Measurements from ENCODE around the gene CNTN5. TPM values are rescaled to one million over a fixed set of nuclear protein-coding genes. Genes with fewer than 3 reads are reported as not detected.
"Not testable (repeated sequence)": the region's sequence is repeated elsewhere in the genome, so short reads cannot be mapped to it uniquely, and the experiment has no call there.

The CNTN5 gene
- total RNA-seq, 1 donor = not detected

DNA sequence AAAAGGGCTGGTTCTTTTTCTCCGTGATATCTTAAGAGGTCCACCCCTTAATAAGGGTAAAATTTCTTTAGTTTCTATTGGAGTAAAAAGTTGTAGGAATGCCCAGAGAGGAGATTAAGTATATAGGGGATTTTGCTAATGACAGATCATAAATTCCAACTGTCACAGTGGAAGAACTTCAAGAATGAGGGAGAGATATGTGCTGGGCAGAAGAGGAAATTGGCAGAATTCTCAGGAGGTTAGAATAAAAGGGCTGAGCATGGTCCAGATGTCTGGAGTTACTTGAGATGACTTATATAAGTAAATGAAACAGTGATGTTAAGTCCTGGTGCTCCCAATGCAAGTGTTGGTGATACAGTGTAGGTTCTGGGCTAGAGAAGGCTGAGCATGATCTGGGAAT is 1248.8 kb downstream of the CNTN5 start:
- no peaks in the 10 kb centered on the region for H3K27me3 ChIP-seq (ENCODE audit: insufficient read depth, low read length)
- no peak overlapping the region for H3K4me3 ChIP-seq (ENCODE audit: low read length)
- H3K4me1 ChIP-seq (ENCODE audit: insufficient read depth, low read length) = no peaks in the 10 kb centered on the region
- H3K9me3 ChIP-seq (ENCODE audit: low read depth, low read length) = no peaks in the 10 kb centered on the region

DNA sequence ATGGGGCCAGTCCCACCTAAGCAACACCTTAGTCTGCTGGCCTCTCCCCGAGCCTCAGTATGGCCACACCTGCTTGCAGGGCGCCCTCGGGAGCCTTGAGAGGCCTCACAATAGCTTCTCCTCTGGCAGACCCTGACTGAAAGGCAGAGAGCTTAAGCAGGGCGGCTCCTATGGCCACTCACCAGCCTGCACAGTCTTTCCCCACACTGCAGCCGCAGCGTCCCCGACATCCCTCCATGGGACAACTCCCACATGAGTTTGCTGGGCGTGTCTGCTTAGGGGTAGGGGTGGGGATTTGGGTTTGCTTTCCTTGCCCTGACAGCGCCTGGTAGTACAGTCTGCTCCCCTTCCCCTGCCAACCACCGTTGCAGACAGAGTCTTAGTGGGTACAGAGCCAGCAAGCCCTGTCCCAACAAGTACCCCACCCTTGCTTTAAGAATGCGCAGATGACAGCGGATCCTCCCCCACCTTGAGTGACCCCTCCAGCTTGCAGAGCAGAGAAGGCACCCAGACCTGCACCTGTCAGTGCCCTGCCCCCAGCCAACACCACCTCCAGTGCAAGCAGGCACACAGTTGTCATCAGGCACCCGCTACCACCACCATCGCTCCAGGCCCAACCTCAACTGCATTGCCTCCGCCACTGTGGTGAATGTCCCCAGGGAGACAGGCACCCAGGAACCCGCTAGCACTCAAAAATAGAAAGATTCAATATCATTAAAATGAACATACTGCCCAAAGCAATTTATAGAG is 1252.5 kb downstream of the CNTN5 start:
- H3K9me3 ChIP-seq (ENCODE audit: low read depth, low read length) = peaks cover 7% of the 10 kb centered on the region
- H3K4me1 ChIP-seq (ENCODE audit: insufficient read depth, low read length) = no peaks in the 10 kb centered on the region
- no peaks in the 10 kb centered on the region for H3K27me3 ChIP-seq (ENCODE audit: insufficient read depth, low read length)
- no peak overlapping the region for H3K4me3 ChIP-seq (ENCODE audit: low read length)

DNA sequence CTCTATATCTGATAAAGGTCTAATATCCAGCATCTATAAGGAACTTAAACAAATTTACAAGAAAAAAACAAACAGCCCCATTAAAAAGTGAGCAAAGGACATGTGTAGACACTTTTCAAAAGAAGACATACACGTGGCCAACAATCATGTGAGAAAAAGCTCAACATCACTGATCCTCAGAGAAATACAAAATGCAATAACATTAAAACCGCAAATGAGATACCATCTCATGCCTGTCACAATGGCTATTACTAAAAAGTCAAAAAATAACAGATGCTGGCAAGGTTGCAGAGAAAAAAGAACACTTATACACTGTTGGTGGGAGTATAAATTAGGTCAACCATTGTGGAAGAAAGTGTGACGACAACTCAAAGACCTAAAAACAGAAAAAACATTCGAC is 1253.7 kb downstream of the CNTN5 start:
- H3K9me3 ChIP-seq (ENCODE audit: low read depth, low read length); H3K27me3 ChIP-seq (ENCODE audit: insufficient read depth, low read length); H3K4me3 ChIP-seq (ENCODE audit: low read length); H3K4me1 ChIP-seq (ENCODE audit: insufficient read depth, low read length): not testable (repeated sequence)

DNA sequence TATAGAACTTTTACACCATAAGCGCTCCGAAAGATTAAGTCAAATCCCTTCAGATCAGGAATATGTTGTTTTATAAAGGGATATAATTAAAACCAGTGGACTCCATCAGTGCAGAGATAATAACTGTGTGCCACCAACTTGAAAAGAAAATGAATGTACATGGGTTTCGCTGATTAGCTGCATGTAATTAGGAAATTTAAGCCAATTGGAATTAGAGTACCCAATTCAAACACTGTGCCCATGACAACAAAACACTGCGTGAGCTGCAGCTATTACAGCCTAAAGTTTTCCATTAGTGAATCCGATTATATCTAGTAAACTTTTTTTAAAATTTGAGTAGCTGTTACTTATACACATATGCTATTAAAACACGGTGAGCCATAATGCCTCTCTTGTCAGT is 1274.0 kb downstream of the CNTN5 start:
- Histone ChIP-seq H3K27me3 (ENCODE audit: insufficient read depth, low read length) (no peaks in the 10 kb centered on the region), H3K4me3 (ENCODE audit: low read length) (no peak overlapping the region), H3K4me1 (ENCODE audit: insufficient read depth, low read length) (no peaks in the 10 kb centered on the region)

GRCh38 chr11:100296051-100296679 is 1275.4 kb downstream of the CNTN5 start:
- Histone ChIP-seq H3K27me3 (ENCODE audit: insufficient read depth, low read length) (no peaks in the 10 kb centered on the region), H3K9me3 (ENCODE audit: low read depth, low read length) (no peaks in the 10 kb centered on the region), H3K4me1 (ENCODE audit: insufficient read depth, low read length) (no peaks in the 10 kb centered on the region), H3K4me3 (ENCODE audit: low read length) (no peak overlapping the region)

More for the DNA sequence above, 1274.0 kb downstream of the CNTN5 start:
- H3K9me3 ChIP-seq (ENCODE audit: low read depth, low read length) = no peaks in the 10 kb centered on the region

DNA sequence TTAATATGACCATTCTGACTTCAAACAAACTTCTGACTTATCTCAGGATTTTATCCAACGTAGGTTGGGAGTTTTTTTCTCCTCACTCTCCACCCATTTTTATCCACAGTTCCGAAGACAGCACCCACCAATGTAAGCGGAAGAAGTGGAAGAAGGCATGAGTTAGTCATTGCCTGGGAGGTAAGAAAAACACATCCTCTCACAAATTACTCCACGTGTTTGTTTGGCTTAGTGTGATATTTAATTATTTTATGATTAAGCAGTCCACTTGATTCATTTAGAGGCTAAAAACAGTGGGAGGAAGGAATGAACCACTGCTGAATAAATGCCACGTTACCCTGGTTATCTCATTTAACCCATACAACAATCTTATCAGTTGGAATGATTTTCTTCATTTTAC is 1276.8 kb downstream of the CNTN5 start:
- no peaks in the 10 kb centered on the region for H3K27me3 ChIP-seq (ENCODE audit: insufficient read depth, low read length)
- H3K4me1 ChIP-seq (ENCODE audit: insufficient read depth, low read length) = no peaks in the 10 kb centered on the region
- no peaks in the 10 kb centered on the region for H3K9me3 ChIP-seq (ENCODE audit: low read depth, low read length)
- H3K4me3 ChIP-seq (ENCODE audit: low read length) = no peak overlapping the region

DNA sequence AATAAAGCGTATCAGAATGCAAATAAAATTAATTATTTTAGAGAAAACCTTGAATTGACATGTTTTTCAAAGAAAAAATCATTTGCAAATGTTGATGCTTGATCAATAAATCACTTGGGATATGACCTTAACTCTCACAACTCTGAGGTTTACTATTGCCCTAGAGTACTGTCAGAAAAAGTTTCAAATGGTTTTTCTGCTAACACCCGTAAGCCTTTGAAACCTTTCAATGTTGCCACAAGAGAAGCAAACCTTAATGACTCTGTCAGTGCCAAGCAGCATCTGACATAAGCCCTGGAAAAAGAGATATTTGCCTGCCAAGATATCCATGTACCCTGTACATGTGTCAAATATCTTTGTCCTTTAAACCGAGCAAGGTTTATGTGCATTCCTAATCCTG is 1282.1 kb downstream of the CNTN5 start:
- no peaks in the 10 kb centered on the region for H3K27me3 ChIP-seq (ENCODE audit: insufficient read depth, low read length)
- no peaks in the 10 kb centered on the region for H3K4me1 ChIP-seq (ENCODE audit: insufficient read depth, low read length)
- H3K9me3 ChIP-seq (ENCODE audit: low read depth, low read length) = no peaks in the 10 kb centered on the region
- no peak overlapping the region for H3K4me3 ChIP-seq (ENCODE audit: low read length)

DNA sequence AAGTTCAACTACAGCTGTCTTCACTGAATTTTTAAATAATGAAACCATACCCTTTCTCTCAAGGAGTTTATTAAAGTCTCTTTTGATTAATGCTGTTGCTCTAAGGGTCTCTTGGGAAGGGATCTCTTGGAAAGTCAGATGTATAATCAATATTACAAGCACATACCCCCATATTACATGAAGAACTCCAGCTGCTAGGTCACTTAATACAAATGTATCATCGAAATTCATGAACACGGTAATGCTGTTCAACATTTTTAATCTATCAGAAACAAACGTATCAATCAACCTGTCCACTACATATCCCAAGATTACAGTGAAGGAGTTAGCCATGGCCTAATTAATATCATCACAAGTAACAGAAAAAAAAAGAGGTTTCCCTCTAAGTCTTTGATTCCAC is 1283.1 kb downstream of the CNTN5 start:
- Histone ChIP-seq H3K27me3 (ENCODE audit: insufficient read depth, low read length) (no peaks in the 10 kb centered on the region), H3K4me1 (ENCODE audit: insufficient read depth, low read length) (no peaks in the 10 kb centered on the region), H3K9me3 (ENCODE audit: low read depth, low read length) (no peaks in the 10 kb centered on the region), H3K4me3 (ENCODE audit: low read length) (no peak overlapping the region)

GRCh38 chr11:100308202-100308601 is 1287.5 kb downstream of the CNTN5 start:
- H3K4me1 ChIP-seq (ENCODE audit: insufficient read depth, low read length) = no peaks in the 10 kb centered on the region
- no peaks in the 10 kb centered on the region for H3K9me3 ChIP-seq (ENCODE audit: low read depth, low read length)
- H3K4me3 ChIP-seq (ENCODE audit: low read length) = no peak overlapping the region
- H3K27me3 ChIP-seq (ENCODE audit: insufficient read depth, low read length) = no peaks in the 10 kb centered on the region

- Histone ChIP-seq H3K4me3 (ENCODE audit: low read length) (no peak overlapping the region), H3K4me1 (ENCODE audit: insufficient read depth, low read length) (no peaks in the 10 kb centered on the region), H3K27me3 (ENCODE audit: insufficient read depth, low read length) (no peaks in the 10 kb centered on the region), H3K9me3 (ENCODE audit: low read depth, low read length) (peaks cover 6% of the 10 kb centered on the region)
Observed at GRCh38 chr11:100315946-100316345, 1295.2 kb downstream of the CNTN5 start.

GRCh38 chr11:100316952-100317351 is 1296.2 kb downstream of the CNTN5 start:
- H3K4me3 ChIP-seq (ENCODE audit: low read length) = no peak overlapping the region
- H3K9me3 ChIP-seq (ENCODE audit: low read depth, low read length) = peaks cover 6% of the 10 kb centered on the region
- no peaks in the 10 kb centered on the region for H3K27me3 ChIP-seq (ENCODE audit: insufficient read depth, low read length)
- no peaks in the 10 kb centered on the region for H3K4me1 ChIP-seq (ENCODE audit: insufficient read depth, low read length)

- Histone ChIP-seq H3K4me1 (ENCODE audit: insufficient read depth, low read length) (no peaks in the 10 kb centered on the region), H3K4me3 (ENCODE audit: low read length) (no peak overlapping the region), H3K9me3 (ENCODE audit: low read depth, low read length) (peaks cover 6% of the 10 kb centered on the region), H3K27me3 (ENCODE audit: insufficient read depth, low read length) (no peaks in the 10 kb centered on the region)
Observed at GRCh38 chr11:100319691-100320090, 1298.9 kb downstream of the CNTN5 start.

GRCh38 chr11:100328626-100329340 is 1308.0 kb downstream of the CNTN5 start:
- Histone ChIP-seq H3K4me3 (ENCODE audit: low read length) (no peak overlapping the region), H3K9me3 (ENCODE audit: low read depth, low read length) (no peaks in the 10 kb centered on the region), H3K4me1 (ENCODE audit: insufficient read depth, low read length) (no peaks in the 10 kb centered on the region), H3K27me3 (ENCODE audit: insufficient read depth, low read length) (no peaks in the 10 kb centered on the region)

DNA sequence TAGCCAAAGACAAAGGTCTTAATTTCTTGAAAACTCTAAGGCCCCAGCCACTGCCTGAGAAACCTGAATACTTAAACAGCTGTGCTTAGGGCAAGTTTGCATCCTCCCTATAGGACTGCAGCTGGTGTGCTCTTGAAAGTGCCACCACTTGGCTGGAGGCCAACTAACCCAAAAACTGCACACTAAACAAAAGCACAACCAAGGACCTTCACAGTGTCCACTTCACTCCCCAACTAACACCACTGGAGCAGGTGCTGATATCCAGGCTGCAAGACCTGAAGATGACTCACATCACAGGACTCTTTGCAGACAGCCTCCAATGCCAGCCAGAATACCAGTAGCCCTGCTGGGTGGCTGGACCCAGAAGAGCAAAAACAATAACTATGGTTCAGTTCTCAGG is 1308.6 kb downstream of the CNTN5 start:
- H3K4me1 ChIP-seq (ENCODE audit: insufficient read depth, low read length) = no peaks in the 10 kb centered on the region
- no peak overlapping the region for H3K4me3 ChIP-seq (ENCODE audit: low read length)
- H3K27me3 ChIP-seq (ENCODE audit: insufficient read depth, low read length) = no peaks in the 10 kb centered on the region
- H3K9me3 ChIP-seq (ENCODE audit: low read depth, low read length) = no peaks in the 10 kb centered on the region

GRCh38 chr11:100336873-100337272 is 1316.1 kb downstream of the CNTN5 start:
- Histone ChIP-seq H3K4me1 (ENCODE audit: insufficient read depth, low read length) (no peaks in the 10 kb centered on the region), H3K27me3 (ENCODE audit: insufficient read depth, low read length) (no peaks in the 10 kb centered on the region), H3K9me3 (ENCODE audit: low read depth, low read length) (no peaks in the 10 kb centered on the region), H3K4me3 (ENCODE audit: low read length) (no peak overlapping the region)
